Measurements from ENCODE around the gene GLUL.

GRCh38 chr1:182408435-182409075 is 17.0 kb upstream of the GLUL start:
- TF ChIP-seq CTCF (IDR thresholded peaks at IDR 0.05; ENCODE audit: low read length), result no peak
- no peak for TF ChIP-seq EZH2 (IDR thresholded peaks at IDR 0.05; ENCODE audit: borderline replicate concordance, low read length)

Measured in OCI-LY1 (cell line).